AG10803 (cell line): ENCODE results near the gene DNM2.
A peak's percentile ranks its signal among the peaks of the same experiment; 100 is the strongest.

Experiments
- DNase-seq: peaks from one replicate; pipeline ENCODE4 v3.0.0; 2010; ENCODE audit warnings: low read depth
- H3K4me3 ChIP-seq: 2 replicates; pipeline ENCODE4 v1.5.1; 2011; ENCODE audit warnings: mild to moderate bottlenecking, low read length, control low read depth
- CTCF ChIP-seq: conservative IDR thresholded peaks from 2 replicates; pipeline ENCODE4 v1.5.1; 2011; ENCODE audit warnings: mild to moderate bottlenecking, low read length, control low read depth, inconsistent platforms

Gene DNM2

GRCh38 chr19:10701955-10702525 lies 15.8 kb upstream of the DNM2 start:
- 0 out of 2 replicates have a peak, but pooled peaks have one; percentile 1 for TF ChIP-seq CTCF
- peak overlapping the region; percentile 97 for H3K4me3 ChIP-seq
- no peak for DNase-seq

GRCh38 chr19:10706990-10707389 lies 10.9 kb upstream of the DNM2 start:
- no peak overlapping the region for H3K4me3 ChIP-seq
- DNase-seq, result no peak
- TF ChIP-seq CTCF, result no peak

- no peak for TF ChIP-seq CTCF
Measured at GRCh38 chr19:10707440-10707839, 10.4 kb upstream of the DNM2 start.

GRCh38 chr19:10708291-10708690 lies 9.6 kb upstream of the DNM2 start:
- no peak overlapping the region for H3K4me3 ChIP-seq
- DNase-seq, result no peak
- TF ChIP-seq CTCF, result no peak

More at GRCh38 chr19:10707440-10707839, 10.4 kb upstream of the DNM2 start:
- no peak overlapping the region for H3K4me3 ChIP-seq
- no peak for DNase-seq

- TF ChIP-seq CTCF, result no peak
- H3K4me3 ChIP-seq, result no peak overlapping the region
- no peak for DNase-seq
Measured at GRCh38 chr19:10712045-10712444, 5.8 kb upstream of the DNM2 start.

GRCh38 chr19:10712754-10713153 lies 5.1 kb upstream of the DNM2 start:
- no peak for TF ChIP-seq CTCF
- H3K4me3 ChIP-seq, result no peak overlapping the region
- no peak for DNase-seq

- no peak for TF ChIP-seq CTCF
- DNase-seq, result no peak
- H3K4me3 ChIP-seq, result no peak overlapping the region
Measured at GRCh38 chr19:10713317-10713716, 4.6 kb upstream of the DNM2 start.
